Measurements from ENCODE around the gene HERC2.

The HERC2 gene

DNA sequence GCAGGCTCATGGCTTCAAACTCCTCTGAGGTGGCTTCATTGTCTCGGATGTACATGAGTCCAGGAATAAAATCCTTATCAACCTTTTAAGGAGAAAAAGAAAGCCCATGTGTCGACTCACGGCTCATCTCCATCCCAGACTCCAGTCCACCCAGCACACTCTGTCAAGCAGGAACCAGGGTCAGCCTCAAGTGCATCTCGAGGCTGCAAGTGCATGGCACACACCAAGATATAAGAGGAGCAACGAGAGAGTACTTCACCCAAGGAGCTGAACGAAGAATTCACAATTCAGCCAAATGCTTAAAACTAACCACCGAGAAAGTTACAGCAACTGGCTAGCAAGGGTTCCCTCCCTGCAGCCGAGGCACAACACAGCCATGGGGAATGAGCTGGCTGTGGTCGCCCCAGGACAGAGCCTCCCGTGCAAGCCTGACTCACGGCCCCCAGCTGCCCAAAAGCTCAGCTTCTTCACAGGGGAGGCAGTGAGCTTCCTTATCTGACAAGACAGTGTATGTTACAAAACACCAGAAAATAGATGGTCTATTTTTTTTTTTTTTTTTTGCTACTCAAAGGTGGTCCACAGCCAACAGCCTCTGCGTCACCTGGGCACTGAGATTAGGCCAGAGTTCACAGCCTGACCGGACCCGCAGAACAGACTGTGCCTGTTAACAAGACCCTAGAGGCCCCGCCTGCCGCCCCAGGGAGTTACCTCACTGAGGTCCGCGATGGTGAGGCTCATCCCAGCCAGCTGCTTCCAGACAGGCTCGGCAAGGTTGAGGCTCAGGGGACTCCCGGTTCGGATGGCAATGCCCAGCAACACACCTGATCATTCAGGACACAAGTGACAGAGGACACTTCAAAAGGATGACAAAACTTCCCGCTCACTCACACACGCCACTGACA lies 207.0 kb downstream of the HERC2 start:
- Histone ChIP-seq H3K27ac (ENCODE audit: low read depth, low read length, poor library complexity, severe bottlenecking) (no peak overlapping the region), H3K4me2 (ENCODE audit: low read length) (no peak overlapping the region), H3F3A (ENCODE audit: insufficient read depth, low read length) (no peaks in the 10 kb centered on the region), H3K9me3 (ENCODE audit: low read length) (no peaks in the 10 kb centered on the region), H3K9ac (ENCODE audit: low read length) (no peak overlapping the region), H3K79me2 (ENCODE audit: insufficient read depth, low read length) (no peaks in the 10 kb centered on the region), H3K9me2 (ENCODE audit: low read depth, low read length) (no peaks in the 10 kb centered on the region), H2AFZ (ENCODE audit: low read length) (no peak overlapping the region), H3K4me1 (ENCODE audit: insufficient read depth, low read length, severe bottlenecking) (no peaks in the 10 kb centered on the region), H3K27me3 (ENCODE audit: insufficient read depth, low read length) (no peaks in the 10 kb centered on the region), H3K36me3 (ENCODE audit: insufficient read depth, low read length) (peaks cover 65% of the 10 kb centered on the region), H3K4me3 (ENCODE audit: low read depth, low read length, poor library complexity, severe bottlenecking) (no peak overlapping the region), H4K20me1 (ENCODE audit: insufficient read depth, low read length) (no peaks in the 10 kb centered on the region)
- no peak for TF ChIP-seq EZH2 (IDR thresholded peaks at IDR 0.05; ENCODE audit: borderline replicate concordance, low read length)
- TF ChIP-seq, protein P1, sequence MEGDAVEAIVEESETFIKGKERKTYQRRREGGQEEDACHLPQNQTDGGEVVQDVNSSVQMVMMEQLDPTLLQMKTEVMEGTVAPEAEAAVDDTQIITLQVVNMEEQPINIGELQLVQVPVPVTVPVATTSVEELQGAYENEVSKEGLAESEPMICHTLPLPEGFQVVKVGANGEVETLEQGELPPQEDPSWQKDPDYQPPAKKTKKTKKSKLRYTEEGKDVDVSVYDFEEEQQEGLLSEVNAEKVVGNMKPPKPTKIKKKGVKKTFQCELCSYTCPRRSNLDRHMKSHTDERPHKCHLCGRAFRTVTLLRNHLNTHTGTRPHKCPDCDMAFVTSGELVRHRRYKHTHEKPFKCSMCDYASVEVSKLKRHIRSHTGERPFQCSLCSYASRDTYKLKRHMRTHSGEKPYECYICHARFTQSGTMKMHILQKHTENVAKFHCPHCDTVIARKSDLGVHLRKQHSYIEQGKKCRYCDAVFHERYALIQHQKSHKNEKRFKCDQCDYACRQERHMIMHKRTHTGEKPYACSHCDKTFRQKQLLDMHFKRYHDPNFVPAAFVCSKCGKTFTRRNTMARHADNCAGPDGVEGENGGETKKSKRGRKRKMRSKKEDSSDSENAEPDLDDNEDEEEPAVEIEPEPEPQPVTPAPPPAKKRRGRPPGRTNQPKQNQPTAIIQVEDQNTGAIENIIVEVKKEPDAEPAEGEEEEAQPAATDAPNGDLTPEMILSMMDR (IDR thresholded peaks at IDR 0.05; ENCODE audit: low read length), result no peak

GRCh38 chr15:28114114-28114455 lies 207.9 kb downstream of the HERC2 start:
- no peak for TF ChIP-seq EZH2 (IDR thresholded peaks at IDR 0.05; ENCODE audit: borderline replicate concordance, low read length)
- TF ChIP-seq, protein P1 (IDR thresholded peaks at IDR 0.05; ENCODE audit: low read length), result no peak
- Histone ChIP-seq H3K9me3 (ENCODE audit: low read length) (no peaks in the 10 kb centered on the region), H3K9me2 (ENCODE audit: low read depth, low read length) (no peaks in the 10 kb centered on the region), H3F3A (ENCODE audit: insufficient read depth, low read length) (no peaks in the 10 kb centered on the region), H3K79me2 (ENCODE audit: insufficient read depth, low read length) (no peaks in the 10 kb centered on the region), H3K4me2 (ENCODE audit: low read length) (no peak overlapping the region), H4K20me1 (ENCODE audit: insufficient read depth, low read length) (no peaks in the 10 kb centered on the region), H3K4me1 (ENCODE audit: insufficient read depth, low read length, severe bottlenecking) (no peaks in the 10 kb centered on the region), H3K9ac (ENCODE audit: low read length) (no peak overlapping the region), H2AFZ (ENCODE audit: low read length) (no peak overlapping the region), H3K4me3 (ENCODE audit: low read depth, low read length, poor library complexity, severe bottlenecking) (no peak overlapping the region), H3K27ac (ENCODE audit: low read depth, low read length, poor library complexity, severe bottlenecking) (no peak overlapping the region), H3K36me3 (ENCODE audit: insufficient read depth, low read length) (peaks cover 63% of the 10 kb centered on the region), H3K27me3 (ENCODE audit: insufficient read depth, low read length) (no peaks in the 10 kb centered on the region)

GRCh38 chr15:28113394-28114113 lies 208.4 kb downstream of the HERC2 start:
- Histone ChIP-seq H3K27ac (ENCODE audit: low read depth, low read length, poor library complexity, severe bottlenecking) (no peak overlapping the region), H2AFZ (ENCODE audit: low read length) (no peak overlapping the region), H3K4me2 (ENCODE audit: low read length) (no peak overlapping the region), H3K4me3 (ENCODE audit: low read depth, low read length, poor library complexity, severe bottlenecking) (no peak overlapping the region), H3K79me2 (ENCODE audit: insufficient read depth, low read length) (no peaks in the 10 kb centered on the region), H3K9ac (ENCODE audit: low read length) (no peak overlapping the region), H3K27me3 (ENCODE audit: insufficient read depth, low read length) (no peaks in the 10 kb centered on the region), H3F3A (ENCODE audit: insufficient read depth, low read length) (no peaks in the 10 kb centered on the region), H3K36me3 (ENCODE audit: insufficient read depth, low read length) (peaks cover 60% of the 10 kb centered on the region), H3K4me1 (ENCODE audit: insufficient read depth, low read length, severe bottlenecking) (no peaks in the 10 kb centered on the region), H3K9me2 (ENCODE audit: low read depth, low read length) (no peaks in the 10 kb centered on the region), H3K9me3 (ENCODE audit: low read length) (no peaks in the 10 kb centered on the region), H4K20me1 (ENCODE audit: insufficient read depth, low read length) (no peaks in the 10 kb centered on the region)
- TF ChIP-seq EZH2 (IDR thresholded peaks at IDR 0.05; ENCODE audit: borderline replicate concordance, low read length), result no peak
- TF ChIP-seq, protein P1 (IDR thresholded peaks at IDR 0.05; ENCODE audit: low read length), result no peak

Measured in OCI-LY1 (cell line).